GM20431 (cell line): Measurements from ENCODE around the gene ACO1.

Experiments
- in situ Hi-C: fragments of 300-500 bp; cut with MseI, MboI; formaldehyde crosslinking; loops from one replicate; pipeline ENCODE4 v1.15.0; 2020; ENCODE audit warnings: low sequenced_read_pairs; ENCODE audit not compliant: unreplicated experiment

Gene ACO1

DNA sequence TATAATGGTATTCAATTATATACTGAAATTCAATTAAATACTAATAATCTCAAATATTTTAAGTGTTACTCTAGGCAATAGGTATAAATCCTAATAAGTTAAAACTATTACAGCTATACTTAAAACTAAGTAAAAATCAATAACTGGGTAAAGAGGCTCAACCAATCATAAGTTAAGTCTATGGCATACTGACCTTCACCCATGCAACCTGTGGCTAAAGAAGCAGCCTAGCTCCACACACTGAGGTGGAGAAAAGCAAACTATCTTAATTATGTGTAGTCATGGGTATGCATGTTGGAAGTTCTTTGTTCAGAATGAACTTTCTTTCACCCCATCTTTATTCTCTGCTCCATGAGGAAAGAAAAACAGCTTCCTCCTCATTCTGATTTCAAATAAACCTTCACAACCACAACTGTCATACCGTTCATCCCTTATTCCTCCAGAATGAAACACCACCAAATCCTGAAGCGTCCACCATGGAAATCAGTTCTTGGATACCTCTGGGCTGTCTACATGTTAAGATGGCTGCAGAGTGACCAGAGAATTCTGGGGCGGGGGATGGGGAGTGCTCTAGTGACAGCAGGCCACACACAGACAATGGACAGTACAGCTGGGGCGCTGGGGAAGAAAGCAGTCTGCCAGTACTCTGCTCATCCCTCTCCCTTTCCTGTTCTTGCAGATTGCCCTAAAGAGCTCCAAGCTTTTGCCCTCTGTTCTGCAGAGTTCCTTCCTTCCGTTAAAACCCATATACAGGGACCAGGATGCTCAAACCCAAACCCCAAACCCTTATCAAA is 79.3 kb downstream of the ACO1 start:
- in situ Hi-C loops: no loop called here

GRCh38 chr9:32468740-32469139 is 84.3 kb downstream of the ACO1 start:
- in situ Hi-C loops: no loop called here

GRCh38 chr9:32472344-32472743 is 87.9 kb downstream of the ACO1 start:
- in situ Hi-C loops: no loop called here

DNA sequence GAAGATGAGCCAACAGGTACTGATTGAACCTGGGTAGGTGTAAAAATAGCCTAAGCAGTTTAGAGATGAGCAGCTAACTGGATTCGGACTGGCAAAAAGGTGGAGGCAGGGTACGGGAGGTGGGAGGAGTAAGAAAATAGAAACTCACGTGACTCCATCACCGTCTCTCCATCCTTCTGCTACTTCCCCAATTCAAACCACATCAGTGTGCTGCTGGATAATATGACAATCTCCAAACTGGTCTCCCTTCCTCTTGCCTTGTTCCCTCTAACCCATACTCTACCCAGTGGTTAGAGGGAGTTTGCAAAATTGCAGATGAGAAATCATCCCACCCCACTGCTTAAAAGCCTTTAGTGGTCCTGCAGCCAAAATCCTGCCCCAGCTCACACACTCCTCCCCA is 98.9 kb downstream of the ACO1 start:
- in situ Hi-C loops: no loop called here

- in situ Hi-C loops: no loop called here
These were observed 102.6 kb downstream of the ACO1 start for GRCh38 chr9:32486839-32487562.

GRCh38 chr9:32487981-32488380 is 103.5 kb downstream of the ACO1 start:
- in situ Hi-C loops: no loop called here

GRCh38 chr9:32490601-32491000 is 106.2 kb downstream of the ACO1 start:
- in situ Hi-C loops: no loop called here

- in situ Hi-C loops: no loop called here
These were observed 113.5 kb downstream of the ACO1 start for GRCh38 chr9:32497921-32498320.

- in situ Hi-C loops: no loop called here
These were observed 116.3 kb downstream of the ACO1 start for GRCh38 chr9:32500768-32501167.

DNA sequence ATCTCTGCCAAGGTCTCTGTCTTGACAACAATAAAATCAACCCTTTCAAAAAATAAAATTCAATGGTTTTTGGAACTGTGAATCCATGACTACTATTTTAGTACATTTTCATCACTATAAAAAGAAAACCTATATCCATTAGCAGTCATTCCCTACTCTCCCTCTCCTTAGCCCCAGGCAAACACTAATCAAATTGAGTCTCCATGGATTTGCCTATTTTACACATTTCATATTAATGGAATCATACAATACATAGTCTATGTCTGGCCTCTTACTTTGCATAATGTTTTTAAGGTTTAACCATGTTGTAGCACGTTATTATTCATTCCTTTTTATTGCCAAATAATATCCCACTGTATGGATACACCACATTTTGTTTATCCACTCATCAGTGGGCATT is 117.4 kb downstream of the ACO1 start:
- in situ Hi-C loops: no loop called here

GRCh38 chr9:32502464-32502863 is 118.0 kb downstream of the ACO1 start:
- in situ Hi-C loops: no loop called here

DNA sequence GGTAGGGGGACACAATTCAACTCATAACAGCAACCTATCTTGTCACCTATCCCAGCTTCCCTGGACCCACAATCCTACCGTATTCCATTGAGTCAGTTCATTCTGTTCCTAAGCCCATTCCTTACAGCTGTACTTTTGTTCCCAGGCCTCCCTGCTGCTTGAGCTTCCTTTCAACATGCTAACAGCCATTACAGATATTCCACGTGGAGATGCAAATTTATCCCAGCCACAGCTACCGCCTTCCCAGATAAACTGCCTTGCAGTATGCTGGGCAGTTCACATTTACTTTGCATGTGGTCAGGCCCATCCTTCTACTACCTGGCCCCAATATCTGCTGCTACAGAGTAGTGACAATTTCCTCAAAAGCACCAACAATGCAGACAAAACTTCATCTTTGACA is 118.6 kb downstream of the ACO1 start:
- in situ Hi-C loops: no loop called here
